NOMO-1 (cell line): Measurements from ENCODE around the gene PSMG3.

Source experiments
- DNase-seq, 2 experiments: peaks; one replicate each; lab custom pipeline; 2025; ENCODE audit not compliant: unreplicated experiment in 2 of 2; lab: John Stamatoyannopoulos, UW

The PSMG3 gene

GRCh38 chr7:1569833-1570632, at the start of gene PSMG3:
Gene PSMG3, minus strand, starts transcription at chr7:1570032. Its CDS starts 693 bp downstream, at chr7:1569339.
- peak; percentile 79 to 91 for DNase-seq

DNA sequence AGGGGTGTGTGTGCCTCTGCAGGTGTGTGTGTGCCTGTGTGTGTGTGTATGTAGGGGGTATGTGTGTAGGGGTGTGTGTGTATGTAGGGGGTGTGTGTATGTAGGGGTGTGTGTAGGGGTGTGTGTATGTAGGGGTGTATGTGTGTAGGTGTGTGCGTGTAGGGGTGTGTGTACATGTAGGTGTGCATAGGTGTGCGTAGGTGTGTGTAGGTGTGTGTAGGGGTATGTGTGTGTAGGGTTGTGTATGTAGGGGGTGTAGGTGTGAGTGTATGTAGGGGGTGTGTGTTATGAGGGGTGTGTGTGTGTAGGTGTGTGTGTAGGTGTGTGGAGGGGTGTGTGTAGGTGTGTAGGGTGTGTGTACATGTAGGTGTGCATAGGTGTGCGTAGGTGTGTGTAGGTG, 48.6 kb upstream of the PSMG3 start:
- no peak for DNase-seq

- no peak for DNase-seq
These were observed 48.1 kb upstream of the PSMG3 start for GRCh38 chr7:1617957-1618356.

DNA sequence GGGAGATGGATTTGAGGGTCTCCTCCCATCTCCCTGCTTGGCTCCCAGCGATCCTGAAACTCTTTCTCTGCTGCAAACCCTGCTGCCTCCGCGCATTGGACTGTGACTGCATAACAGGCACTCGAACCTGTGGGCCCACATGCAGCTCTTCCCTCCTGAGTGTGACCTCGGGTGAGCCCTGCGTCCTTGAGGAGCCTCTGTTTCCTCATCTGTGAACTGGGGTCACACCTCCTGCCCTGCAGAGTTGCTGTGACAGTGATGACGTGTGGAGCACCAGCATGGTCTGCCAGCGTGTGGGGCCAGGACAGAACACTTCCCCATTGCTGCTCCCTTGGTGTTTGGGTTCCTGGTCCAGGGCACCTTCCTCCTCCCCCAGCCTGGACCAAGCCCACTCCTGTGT, 46.9 kb upstream of the PSMG3 start:
- DNase-seq, result no peak

GRCh38 chr7:1611708-1612241, 41.9 kb upstream of the PSMG3 start:
- DNase-seq, result no peak

- no peak for DNase-seq
These were observed 41.0 kb upstream of the PSMG3 start for GRCh38 chr7:1610678-1611302.

GRCh38 chr7:1610013-1610677, 40.3 kb upstream of the PSMG3 start:
- no peak for DNase-seq

- DNase-seq, result no peak
These were observed 39.2 kb upstream of the PSMG3 start for GRCh38 chr7:1609023-1609422.

DNA sequence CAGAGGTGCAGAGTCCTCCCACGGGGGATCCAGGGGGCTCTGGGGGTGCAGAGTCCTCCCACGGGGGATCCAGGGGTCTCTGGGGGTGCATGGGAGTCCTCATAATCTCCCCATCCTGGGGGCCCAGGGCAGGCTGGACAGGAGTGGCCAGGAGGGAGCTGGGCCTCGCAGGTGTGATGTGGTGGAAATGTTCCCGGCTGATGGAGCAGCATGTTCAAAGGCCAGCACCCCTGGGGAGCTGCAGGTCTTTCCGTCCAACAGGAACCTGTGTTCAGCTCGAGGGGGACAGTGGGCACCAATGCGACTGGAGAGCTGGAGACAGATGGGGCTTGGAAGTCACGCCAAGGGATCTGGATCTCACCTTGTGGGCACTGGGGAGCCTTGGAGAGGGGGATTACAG, 38.5 kb upstream of the PSMG3 start:
- no peak for DNase-seq

GRCh38 chr7:1607696-1608095, 37.9 kb upstream of the PSMG3 start:
- no peak for DNase-seq

- DNase-seq, result no peak
These were observed 37.2 kb upstream of the PSMG3 start for GRCh38 chr7:1607001-1607400.

DNA sequence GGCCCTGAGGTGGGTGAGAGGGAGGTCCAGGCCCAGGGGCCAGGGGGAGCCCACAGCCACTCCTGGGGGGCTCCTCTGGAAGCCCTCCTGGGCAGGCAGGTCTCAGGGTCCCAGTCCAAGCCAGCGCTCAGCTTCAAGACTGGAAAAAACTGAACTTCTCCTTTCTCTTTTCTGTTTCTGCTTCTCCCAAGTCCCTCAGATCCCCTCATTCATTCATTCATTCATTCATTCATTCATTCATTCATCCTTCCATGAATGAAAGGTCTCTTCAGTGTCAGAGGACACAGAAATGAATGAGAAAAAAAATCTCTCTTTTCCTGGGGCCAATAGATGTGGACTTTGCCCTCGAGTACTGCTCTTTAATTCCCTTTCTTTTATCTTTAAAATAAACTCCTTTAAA, 34.6 kb upstream of the PSMG3 start:
- DNase-seq, result no peak

GRCh38 chr7:1603346-1604225, 33.8 kb upstream of the PSMG3 start:
- no peak for DNase-seq

GRCh38 chr7:1602386-1602785, 32.6 kb upstream of the PSMG3 start:
- DNase-seq, result no peak

DNA sequence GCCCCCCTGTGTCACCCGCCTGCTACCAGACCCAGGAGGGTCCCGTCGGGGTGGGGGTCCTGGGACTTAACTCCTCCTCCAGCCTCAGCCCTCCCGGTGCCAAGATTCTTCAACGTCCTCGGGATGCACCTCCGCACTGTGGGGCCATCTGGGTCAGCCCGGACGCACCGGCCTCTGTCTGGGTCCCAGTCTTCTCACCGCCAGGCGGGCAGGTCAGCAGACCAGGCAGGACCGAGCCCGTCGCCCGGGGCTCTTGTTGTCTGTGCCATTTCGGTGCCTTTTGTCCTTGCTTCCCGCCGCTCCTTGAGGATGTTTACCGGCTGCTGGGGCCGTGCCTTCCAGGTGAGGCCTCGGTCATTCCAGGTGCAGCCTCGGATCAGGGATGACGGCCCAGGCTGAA, 32.1 kb upstream of the PSMG3 start:
- no peak for DNase-seq

DNA sequence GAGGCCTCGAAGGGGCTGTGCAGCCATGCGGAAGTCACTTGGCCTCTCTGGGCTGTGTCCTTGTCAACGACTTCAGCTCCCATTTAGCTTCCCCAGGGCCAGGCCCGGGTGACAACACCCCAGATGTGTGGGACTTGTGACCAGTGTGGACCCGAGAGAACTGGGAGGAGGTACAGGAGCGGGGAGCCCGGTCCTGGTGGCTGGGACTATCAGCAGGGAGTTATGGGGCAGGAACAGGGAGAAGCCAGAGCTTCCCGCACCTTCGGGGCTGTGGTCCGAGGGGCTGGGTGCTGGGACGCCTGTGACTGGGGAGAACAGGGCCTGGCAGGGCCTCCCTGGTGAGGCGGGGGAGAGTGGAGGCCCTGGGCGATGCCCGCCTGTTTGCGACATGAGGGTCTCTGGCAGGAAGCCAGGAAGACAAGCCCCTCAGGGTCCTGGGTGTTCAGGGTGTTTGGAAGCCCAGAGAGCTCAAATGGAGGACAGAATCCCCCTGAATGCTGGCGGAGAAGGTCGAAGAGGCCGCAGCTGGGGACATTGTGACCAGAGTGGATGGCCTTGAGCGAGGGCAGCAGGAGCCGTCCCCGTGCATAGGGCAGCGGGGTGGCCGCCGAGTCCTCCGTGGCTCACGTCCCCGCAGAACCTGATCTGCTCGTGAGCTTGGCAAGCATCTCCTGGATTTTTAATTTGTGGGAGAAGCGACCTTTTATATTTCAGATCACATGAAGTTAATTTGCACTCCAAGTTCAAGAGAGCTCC, 30.0 kb upstream of the PSMG3 start:
- DNase-seq, result no peak

GRCh38 chr7:1598961-1599639, 29.3 kb upstream of the PSMG3 start:
- no peak for DNase-seq

DNA sequence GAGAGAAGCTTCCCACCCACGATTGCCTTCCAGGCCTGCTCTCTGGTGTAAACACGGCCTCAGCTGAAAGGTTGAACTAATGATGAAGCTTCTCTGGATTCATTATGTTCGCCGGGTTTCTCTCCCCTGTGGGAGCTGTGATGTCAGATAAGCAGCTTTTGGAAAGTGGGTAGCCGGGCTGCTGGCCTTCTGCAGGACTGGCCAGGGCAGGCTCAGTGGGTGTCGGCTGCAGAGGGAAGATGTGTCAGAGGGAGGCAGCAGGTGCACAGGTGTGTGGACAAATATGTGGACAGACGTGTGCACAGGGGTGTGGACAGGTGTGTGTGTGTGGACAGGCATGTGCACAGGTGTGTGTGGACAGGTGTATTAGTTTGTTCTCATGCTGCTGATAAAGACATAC, 28.5 kb upstream of the PSMG3 start:
- DNase-seq, result no peak

GRCh38 chr7:1597791-1598190, 28.0 kb upstream of the PSMG3 start:
- DNase-seq, result no peak
